Measurements from ENCODE around the gene PPP1R14D. TPM values are rescaled to one million over a fixed set of nuclear protein-coding genes. Genes with fewer than 3 reads are reported as not detected.
A peak's percentile ranks its signal among the peaks of the same experiment; 100 is the strongest.

PPP1R14D gene
- total and polyA plus RNA-seq, 9 donors, result 0.95 TPM; not detected in 8

- 55 to 67% (median 64%) methylated on average over 5 of the region's 5 CpGs for WGBS, 3 donors
- Histone ChIP-seq H3K4me1 (ENCODE audit: insufficient read depth) (peaks cover 13% of the 10 kb centered on the region), H3K27ac (no peak overlapping the region), H3K9me3 (no peaks in the 10 kb centered on the region), H3K36me3 (no peaks in the 10 kb centered on the region), H3K4me3 (no peak overlapping the region), H3K27me3 (no peaks in the 10 kb centered on the region)
- TF ChIP-seq POLR2A (IDR thresholded peaks at IDR 0.05) (no peak), EP300 (IDR thresholded peaks at IDR 0.05) (no peak), CTCF (IDR thresholded peaks at IDR 0.05) (no peak)
- intact Hi-C loops (cut with DNase I), result no loop called here
- DNase-seq, result no peak
Observed at GRCh38 chr15:40789119-40789518, 39.4 kb downstream of the PPP1R14D start.

- WGBS, 3 donors, result 55 to 64% (median 60%) methylated on average over 6 of the region's 6 CpGs
- Histone ChIP-seq H3K27ac (no peak overlapping the region), H3K9me3 (no peaks in the 10 kb centered on the region), H3K4me3 (no peak overlapping the region), H3K36me3 (no peaks in the 10 kb centered on the region), H3K4me1 (ENCODE audit: insufficient read depth) (peaks cover 13% of the 10 kb centered on the region), H3K27me3 (no peaks in the 10 kb centered on the region)
- intact Hi-C loops (cut with DNase I), result no loop called here
- TF ChIP-seq POLR2A (IDR thresholded peaks at IDR 0.05) (no peak), EP300 (IDR thresholded peaks at IDR 0.05) (no peak), CTCF (IDR thresholded peaks at IDR 0.05) (no peak)
- no peak for DNase-seq
Observed at GRCh38 chr15:40787991-40788390, 40.5 kb downstream of the PPP1R14D start.

- intact Hi-C loops (cut with DNase I), result no loop called here
Observed at GRCh38 chr15:40787344-40787841, 41.1 kb downstream of the PPP1R14D start.

DNA sequence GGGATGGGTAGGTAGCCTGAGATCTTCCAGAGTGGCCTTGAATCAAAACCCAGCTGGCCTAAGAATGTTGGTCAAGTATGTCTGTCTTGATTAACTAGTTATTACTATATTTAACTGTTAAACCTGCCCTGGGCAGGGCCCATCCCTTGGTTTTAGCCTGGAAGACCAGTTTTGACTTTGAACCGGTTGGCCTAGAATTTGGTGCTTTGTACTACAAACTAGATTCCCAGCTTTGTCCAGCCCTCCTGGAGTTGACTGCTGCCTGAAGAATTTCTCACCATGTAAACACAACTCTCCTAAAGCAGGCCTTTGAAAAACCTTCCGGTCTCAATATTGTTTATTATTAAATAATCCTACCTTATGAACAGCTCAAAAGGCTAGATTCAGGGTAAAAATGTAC, 42.7 kb downstream of the PPP1R14D start:
- Histone ChIP-seq H3K27me3 (no peaks in the 10 kb centered on the region), H3K4me3 (no peak overlapping the region), H3K36me3 (no peaks in the 10 kb centered on the region), H3K4me1 (ENCODE audit: insufficient read depth) (peaks cover 13% of the 10 kb centered on the region), H3K9me3 (no peaks in the 10 kb centered on the region), H3K27ac (peak overlapping the region in 1 of 2 donors; percentile 57)
- DNase-seq, result no peak
- 59 to 81% (median 61%) methylated on average over 2 of the region's 2 CpGs for WGBS, 3 donors
- intact Hi-C loops (cut with DNase I), result no loop called here
- TF ChIP-seq POLR2A (IDR thresholded peaks at IDR 0.05) (no peak), CTCF (IDR thresholded peaks at IDR 0.05) (no peak), EP300 (IDR thresholded peaks at IDR 0.05) (no peak)

More at GRCh38 chr15:40787344-40787841, 41.1 kb downstream of the PPP1R14D start:
- 45 to 60% (median 57%) methylated on average over 4 of the region's 4 CpGs for WGBS, 3 donors
- no peak overlapping the region for H3K4me3 ChIP-seq
- no peak overlapping the region for H3K27ac ChIP-seq
- DNase-seq, result no peak
- no peaks in the 10 kb centered on the region for H3K9me3 ChIP-seq
- H3K27me3 ChIP-seq, result no peaks in the 10 kb centered on the region
- peaks cover 13% of the 10 kb centered on the region for H3K4me1 ChIP-seq (ENCODE audit: insufficient read depth)
- no peaks in the 10 kb centered on the region for H3K36me3 ChIP-seq
- no peak for TF ChIP-seq EP300 (IDR thresholded peaks at IDR 0.05)
- TF ChIP-seq POLR2A (IDR thresholded peaks at IDR 0.05), result no peak
- TF ChIP-seq CTCF (IDR thresholded peaks at IDR 0.05), result no peak

Data from ovary (tissue), 9 donors.